Lower leg skin (tissue), 3 donors: ENCODE data around the gene TPM3.

Experiments used
- CTCF ChIP-seq, 3 donors: fragments of 450-650 bp; IDR thresholded peaks; one replicate each; pipeline ENCODE4 v1.5.1; 2016; ENCODE audit warnings: antibody characterized with exemption in 3 of 3, mild to moderate bottlenecking in 3 of 3, moderate library complexity in 2 of 3
- POLR2A ChIP-seq, 2 donors: fragments of 450-650 bp; IDR thresholded peaks; one replicate each; pipeline ENCODE4 v1.6.1; 2016 to 2017; ENCODE audit warnings: antibody characterized with exemption in 2 of 2, mild to moderate bottlenecking in 1 of 2, moderate library complexity in 1 of 2

- no peak for TF ChIP-seq POLR2A (IDR thresholded peaks at IDR 0.05)
- TF ChIP-seq CTCF (IDR thresholded peaks at IDR 0.05): no peak
Measured at GRCh38 chr1:154213274-154213673, 21.4 kb upstream of the TPM3 start.
